NCI-H2196 treated with DMSO at 0.1 percent for 48 hours (cell line): Measurements from ENCODE around the gene GMEB2.
"Not testable (repeated sequence)": the region's sequence is repeated elsewhere in the genome, so short reads cannot be mapped to it uniquely, and the experiment has no call there.

Experiments used
- DNase-seq: peaks from one replicate; lab custom pipeline; 2025; ENCODE audit not compliant: unreplicated experiment; lab: John Stamatoyannopoulos, UW

GMEB2 gene

DNA sequence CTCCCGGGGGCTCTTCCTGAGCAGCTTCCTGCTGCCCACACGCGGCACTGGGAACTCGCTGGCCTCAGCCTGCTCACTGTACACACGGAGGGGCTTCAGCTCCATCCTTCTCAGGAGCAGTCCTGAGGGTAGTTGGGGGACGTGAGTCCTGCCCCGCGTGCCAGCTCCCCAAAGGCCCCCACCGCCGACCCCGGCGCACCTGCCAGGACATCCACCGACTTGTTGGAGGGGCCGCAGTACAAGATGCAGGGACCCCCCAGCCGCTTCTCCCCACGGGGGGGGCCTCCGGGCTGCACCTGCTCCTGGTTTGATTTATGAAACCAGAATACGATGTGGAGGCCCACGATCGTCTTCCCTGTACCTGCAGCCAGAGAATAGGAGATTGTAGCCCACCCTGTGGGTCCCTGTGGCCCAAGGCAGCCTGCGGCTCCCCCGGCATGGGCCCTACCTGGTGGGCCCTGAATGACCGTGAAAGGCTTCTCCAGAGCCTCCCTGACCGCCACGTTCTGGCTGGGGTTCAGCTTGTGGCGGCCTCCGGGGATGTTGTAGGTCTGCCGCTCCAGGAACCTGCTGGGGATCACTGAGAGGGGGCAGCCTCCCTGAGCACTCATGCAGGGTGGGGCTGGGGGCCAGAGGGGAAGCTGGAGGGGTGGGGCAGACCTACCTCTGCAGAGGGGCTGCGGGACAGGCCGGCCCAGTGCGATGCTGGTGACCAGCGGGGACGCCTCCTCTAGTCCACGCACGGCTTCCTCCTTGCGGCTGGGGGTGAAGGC is 65.1 kb downstream of the GMEB2 start:
- no peak for DNase-seq

DNA sequence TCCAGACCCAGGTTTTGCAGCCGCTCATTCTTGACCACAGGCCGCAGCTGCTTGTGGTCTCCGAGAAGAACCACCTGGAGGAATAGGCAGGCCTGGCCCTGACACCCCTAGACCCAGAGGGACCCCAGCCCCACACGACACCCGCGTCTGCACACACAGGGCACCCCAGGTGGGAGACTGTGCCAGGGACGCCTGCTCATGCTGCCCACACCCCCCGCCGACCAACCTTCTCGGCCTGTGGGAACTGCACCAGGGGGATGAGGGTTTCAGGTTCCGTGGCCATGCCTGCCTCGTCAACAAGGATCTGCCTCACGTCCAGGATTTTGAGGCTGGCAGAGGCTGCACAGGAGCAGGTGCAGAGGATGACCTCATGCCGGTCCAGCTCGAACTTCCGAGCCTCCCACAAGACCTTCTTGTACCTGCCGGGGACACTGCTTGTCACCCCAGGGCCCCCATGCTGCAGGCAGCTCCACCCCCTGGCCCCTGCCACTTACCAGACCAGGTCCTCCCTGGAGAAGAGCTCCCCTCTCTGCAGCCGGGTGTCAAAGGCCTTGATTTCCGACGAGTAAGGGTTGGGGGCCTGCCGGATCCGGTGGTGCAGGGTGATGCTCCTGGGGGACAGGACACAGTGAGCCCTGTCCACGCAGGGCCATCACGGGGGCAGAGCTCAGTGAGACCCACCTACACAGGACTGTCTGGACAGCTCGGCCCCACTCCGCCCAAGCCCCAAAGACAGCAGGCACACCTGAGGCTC is 65.9 kb downstream of the GMEB2 start:
- no peak for DNase-seq

DNA sequence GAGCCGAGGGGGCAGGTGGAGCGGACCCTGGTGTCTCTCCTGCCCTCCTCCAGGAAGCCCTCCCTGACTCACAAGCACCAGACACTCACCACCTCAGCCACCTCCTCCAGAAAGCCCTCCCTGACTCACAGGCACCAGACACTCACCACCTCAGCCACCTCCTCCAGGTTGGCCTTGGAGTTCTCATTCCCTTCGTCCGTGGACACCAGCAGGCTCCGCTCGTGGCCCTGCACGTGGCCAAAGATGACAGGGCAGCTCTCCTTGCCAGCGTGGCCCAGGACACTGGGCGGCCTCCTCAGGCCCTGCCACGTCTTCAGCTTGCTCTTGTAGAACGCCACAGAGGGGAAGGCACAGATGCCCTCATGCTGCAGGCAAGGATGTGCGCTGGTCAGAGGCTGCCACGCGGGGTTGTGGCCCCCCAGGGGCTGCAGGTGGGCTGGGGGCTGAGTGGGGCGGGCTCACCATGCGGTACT is 66.5 kb downstream of the GMEB2 start:
- DNase-seq: no peak

DNA sequence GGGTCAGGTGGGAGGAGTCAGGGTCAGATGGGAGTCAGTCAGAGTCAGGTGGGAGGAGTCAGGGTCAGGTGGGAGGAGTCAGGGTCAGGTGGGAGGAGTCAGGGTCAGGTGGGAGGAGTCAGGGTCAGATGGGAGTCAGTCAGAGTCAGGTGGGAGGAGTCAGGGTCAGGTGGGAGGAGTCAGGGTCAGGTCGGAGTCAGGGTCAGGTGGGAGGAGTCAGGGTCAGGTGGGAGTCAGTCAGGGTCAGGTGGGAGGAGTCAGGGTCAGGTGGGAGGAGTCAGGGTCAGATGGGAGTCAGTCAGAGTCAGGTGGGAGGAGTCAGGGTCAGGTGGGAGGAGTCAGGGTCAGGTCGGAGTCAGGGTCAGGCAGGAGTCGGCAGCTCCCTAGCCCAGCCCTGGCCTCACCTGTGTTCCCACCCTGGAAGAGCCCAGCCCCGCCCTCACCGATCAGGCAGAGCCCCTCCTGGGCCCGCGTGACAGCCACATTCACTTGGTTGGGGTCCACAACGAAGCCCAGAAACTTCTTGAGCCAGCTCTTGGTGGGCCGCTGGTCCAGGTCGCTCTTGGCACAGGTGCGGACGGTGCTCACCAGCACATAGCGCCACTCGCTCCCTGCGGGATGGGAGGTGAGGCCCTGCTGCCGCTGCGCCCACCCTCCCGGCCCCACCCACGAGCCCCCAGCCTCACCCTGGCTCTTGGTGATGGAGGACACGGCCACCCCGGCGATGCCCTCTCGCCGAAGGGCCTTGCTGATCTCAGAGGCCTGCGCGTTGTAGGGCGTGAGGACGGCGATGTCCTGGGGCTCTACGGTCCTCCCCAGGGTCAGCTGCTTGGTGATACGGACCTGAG is 67.2 kb downstream of the GMEB2 start:
- not testable (repeated sequence) for DNase-seq

DNA sequence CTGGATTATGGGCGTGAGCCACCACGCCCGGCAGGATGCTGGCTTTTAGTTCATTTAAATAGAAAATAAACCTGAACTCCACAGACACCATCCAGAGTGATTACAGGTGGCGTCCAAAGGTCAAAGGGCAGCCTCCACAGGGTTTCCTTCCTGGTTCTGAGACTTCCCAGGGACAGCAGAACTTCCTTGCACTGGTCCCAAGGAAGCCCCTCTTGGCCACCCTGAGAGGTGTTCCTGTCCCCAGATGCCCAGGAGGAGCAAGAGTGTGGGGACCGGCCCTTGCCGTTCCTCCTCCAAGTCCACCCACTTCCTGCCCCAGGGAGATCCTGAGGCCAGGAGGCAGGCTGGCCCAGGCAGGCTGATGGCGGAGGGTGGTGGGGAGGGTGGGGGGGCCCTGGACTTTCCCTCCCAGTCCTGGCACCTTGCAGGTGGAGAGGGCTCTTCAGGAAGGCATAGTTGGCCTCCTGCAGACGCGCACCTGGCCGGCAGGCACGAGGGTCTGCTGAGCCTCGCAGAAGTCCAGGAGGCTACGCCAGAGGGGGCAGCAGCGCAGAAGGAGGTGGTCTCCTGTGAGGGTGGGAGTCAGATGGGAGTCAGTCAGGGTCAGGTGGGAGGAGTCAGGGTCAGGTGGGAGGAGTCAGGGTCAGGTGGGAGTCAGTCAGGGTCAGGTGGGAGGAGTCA is 68.0 kb downstream of the GMEB2 start:
- no peak for DNase-seq

DNA sequence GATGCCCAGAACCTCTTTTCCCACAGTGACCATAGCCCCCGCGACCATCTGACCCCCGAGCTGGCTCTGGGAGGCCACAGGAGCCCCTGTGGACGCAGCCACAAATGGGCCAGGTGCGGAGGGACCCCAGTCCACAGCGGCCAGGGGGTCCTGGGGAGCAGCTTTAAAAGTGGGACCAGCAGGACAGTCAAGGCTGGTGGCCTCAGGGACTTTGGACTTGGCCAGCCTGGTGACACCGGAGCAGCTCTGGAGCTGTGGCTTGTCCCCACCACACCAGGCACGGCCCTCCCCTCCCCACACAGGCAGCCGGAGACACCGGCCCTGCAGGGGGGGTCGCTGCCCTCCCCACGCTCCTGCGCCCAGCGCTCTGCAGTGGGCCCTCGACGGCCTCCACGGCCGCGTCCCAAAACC is 69.4 kb downstream of the GMEB2 start:
- DNase-seq: no peak

DNA sequence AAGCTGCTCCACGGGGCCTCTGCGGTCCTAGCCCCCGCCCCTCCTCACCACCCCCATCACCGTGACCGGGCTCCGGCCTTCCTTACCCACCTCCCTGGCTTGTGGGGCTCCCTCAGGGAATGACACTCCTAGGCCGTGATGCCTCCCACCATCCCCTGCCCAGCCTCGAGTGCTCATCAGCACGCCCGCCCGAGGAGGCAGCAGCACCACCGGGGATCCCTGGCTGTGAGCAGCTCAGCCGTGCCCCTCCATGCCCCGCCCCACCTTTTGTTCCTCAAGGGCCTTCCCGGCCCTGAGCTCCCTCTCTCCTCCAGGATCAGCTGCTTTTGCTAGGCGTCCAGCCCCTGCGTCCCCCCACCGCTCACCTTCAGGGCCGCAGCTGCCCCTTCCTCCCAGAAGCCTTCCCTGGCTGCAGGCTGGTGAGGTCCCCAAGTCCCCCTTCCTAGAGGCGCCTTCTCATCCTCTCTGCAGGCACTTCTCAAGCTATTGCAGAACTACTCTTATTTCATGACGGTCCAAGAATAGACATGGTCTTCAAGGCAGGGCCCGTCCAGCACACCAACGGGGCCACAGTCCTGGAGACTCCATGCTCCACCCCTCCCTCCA is 69.9 kb downstream of the GMEB2 start:
- no peak for DNase-seq

DNA sequence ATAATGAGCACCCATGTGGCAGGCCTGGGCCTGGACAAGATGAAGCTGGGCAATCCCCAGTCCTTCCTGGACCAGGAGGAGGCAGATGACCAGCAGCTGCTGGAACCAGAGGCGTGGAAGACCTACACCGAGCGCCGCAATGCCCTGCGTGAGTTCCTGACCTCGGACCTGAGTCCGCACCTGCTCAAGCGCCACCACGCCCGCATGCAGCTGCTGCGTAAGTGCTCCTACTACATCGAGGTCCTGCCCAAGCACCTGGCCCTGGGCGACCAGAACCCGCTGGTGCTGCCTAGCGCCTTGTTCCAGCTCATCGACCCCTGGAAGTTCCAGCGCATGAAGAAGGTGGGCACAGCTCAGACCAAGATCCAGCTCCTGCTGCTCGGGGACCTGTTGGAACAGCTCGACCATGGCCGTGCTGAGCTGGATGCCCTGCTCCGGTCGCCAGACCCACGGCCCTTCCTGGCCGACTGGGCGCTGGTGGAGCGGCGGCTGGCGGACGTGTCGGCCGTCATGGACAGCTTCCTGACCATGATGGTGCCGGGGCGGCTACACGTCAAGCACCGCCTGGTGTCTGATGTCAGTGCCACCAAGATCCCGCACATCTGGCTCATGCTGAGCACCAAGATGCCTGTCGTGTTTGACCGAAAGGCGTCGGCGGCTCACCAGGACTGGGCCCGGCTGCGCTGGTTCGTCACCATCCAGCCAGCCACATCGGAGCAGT is 71.1 kb downstream of the GMEB2 start:
- no peak for DNase-seq

DNA sequence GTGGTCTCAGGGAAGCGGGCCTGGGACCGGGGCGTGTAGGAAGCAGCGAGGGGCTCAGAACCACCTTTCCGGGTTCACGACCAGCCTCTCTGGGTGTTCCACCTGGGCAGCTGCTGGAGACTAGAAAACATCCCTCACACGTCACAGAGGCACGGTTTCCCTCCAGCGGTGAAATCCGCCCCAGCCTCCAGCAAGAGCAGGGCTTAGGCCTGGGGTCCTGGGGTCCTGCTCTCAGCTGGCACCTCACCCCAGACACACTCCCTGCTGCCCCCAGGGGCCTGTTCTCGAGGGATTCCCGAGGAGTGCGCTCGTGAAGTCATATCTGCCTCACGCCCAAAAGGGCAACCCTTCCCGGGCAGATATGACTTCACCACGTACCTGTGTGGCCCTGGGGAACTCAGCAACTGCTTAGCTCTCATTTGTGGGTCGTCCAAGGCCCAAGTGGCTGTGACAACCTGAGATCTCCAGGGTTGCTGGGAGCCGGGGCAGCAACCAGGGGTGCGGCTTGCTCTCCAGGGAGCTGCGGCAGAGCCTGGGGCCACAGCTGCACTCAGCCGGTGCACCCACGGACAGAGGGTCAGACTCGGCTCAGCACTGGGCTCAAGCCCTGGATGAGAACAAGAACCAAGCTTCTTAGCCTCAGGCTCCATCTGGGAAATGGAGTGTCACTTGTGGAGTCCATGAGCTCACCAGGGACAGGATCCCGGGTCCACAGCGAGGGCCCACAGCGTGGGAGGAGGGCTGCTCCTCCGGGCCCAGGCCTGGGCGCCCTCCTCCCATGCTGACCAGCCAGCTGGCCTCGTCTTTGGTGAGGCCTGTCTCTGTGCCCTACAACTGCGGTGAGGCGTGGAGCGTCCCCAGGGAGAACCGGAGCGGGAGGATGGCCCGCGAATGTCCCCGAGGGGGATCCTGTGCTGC is 72.3 kb downstream of the GMEB2 start:
- no peak for DNase-seq

DNA sequence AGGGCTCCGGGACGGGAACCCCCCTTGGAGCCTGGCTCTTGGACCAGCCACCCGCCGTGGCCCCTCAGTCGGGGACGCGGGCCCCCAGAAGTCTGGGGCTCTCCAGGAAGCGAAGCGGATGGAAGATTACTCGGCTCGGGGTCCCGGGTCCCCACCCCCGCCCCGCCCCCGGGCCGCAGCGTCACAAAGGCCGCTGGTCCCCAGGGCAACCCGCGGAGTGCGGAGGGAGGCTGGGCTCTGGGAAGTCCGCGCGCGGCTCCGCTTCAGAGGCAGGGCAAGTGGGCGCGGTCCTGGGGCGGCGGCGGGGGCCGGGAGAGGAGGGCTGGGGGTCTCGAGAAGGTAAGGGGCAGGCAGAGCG is 73.0 kb downstream of the GMEB2 start, which contains the start of gene FNDC11:
Gene FNDC11 (plus strand): TSS at position 227 of the 358 bp plus-strand sequence. CDS start 1,505 bp downstream, outside the sequence.
- DNase-seq: no peak

DNA sequence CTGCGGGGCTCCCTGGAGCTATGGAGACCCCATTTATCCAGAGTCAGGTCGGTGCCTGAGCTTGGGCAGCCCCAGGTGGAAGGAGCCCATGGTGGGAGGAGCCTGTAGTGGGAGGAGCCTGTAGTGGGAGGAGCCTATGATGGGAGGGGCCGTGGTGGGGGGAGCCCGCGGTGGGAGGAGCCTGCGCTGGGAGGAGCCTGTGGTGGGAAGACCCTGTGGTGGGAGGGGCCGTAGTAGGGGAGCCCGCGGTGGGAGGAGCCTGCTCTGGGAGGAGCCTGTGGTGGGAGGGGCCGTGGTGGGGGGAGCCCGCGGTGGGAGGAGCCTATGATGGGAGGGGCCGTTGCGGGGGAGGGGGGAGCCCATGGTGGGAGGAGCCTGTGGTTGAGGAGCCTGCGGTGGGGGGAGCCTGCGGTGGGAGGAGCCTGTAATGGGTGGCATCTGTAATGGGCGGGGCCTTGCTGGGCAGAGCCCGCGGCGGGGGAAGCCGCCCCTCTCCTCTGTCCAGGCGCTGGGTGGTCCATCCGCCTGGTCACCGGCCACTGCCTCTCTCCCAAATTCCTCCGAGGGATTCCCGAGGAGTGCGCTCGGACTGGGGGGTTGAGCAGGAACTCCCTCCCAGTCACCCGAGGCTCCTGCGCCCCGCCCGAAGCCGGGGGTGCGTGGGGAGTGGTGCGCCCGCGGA is 73.5 kb downstream of the GMEB2 start:
- DNase-seq: peak; percentile 81

DNA sequence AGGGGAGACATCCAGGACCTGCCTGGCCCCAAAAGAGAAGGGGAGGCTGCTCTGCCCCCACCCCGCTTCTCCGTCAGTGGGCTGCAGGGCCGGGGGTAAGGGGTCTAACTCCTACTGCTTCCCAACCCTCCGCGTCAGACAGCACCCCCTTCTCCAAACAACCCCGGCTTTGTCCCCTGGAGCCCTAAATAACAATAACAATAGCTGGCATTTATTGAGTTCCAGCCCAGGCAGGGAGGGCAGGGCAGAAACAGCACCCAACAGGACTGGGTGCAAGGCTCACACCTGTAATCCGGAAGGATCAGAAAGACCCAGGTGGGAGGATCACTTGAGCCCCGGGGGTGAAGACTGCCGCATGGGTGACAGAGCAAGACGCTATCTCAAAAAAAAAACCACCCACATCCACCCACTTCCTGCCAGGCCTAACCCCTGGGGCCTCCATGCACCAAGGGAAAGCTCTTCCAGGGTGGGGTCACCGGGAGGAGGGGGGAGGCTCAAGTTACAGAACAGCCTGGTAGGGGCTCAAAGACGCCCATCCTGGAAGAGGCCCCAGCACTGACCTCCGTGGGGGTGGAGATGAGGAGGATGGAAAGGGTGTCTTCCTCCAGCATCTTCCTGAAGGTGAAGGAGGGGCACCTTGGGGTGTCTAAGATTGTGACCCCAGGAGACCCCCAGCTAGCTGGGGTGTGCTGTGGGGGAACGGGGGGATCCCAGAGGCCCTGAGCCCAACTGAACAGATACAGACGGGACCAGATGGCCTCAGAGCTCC is 74.2 kb downstream of the GMEB2 start:
- no peak for DNase-seq

DNA sequence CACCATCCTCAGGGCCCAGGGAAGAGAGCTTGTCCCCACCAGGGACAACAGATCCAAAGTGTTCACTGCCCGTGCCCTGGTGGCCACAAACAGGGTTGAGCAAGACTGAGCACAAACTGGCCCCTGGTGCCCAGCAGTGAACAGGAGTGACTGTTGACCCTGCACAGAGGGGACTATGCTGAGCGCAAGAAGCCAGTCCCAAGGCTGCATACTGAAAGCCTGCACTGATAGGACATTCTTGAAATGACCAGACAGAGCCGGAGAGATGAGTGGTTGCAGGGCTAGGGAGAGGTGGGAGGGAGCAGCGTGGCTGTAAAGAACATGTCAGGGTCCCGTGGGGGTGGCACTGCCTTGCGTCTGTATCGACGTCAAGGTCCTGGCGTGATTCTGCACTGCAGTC is 75.8 kb downstream of the GMEB2 start:
- DNase-seq: no peak

DNA sequence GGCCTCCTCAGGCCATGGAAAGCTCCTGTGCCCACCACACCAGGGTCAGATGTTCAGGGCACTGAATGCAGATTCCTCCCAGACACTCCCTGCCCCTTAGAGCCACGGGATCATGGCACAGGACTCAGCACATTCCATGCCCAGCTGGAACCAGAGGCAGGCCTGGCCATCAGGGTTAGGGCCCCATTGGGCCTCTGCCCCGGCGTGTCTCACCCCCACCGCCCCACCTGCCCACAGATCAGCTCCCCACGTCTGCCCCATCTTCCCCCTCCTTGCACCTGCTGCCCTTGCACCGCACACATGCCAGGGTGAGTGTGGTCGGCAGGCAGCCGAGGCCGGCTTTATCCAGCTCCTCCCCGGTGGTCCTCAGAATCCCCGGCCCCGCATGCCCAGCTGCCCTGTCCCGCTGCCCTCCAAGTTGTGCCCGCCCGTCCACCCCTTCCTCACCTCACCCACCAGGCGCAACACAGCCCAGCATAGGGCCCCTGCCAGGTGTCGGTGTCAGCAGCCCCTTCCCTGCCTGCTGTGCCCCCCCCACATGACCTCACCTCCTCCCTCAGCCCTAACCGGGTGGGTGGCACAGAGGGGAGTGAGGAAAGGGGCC is 77.1 kb downstream of the GMEB2 start:
- DNase-seq: no peak

DNA sequence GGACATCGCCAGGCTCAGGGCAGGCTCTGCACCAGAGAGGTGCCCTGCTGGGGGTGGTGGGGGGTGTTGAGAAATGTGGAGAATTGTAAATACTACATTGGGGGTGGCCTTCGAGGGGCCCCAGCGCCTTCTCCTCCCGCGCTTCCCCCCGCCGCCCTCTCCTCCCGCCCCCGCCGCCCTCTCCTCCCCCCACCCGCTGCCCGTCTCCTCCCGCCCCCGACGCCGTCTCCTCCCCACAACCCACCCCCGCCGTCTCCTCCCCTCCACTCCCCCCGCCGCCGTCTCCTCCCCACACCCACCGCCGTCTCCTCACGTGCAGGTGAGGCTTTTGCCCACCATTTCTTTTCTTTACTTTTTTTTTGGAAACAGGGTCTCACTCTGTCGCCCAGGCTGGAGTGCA is 77.9 kb downstream of the GMEB2 start:
- no peak for DNase-seq

DNA sequence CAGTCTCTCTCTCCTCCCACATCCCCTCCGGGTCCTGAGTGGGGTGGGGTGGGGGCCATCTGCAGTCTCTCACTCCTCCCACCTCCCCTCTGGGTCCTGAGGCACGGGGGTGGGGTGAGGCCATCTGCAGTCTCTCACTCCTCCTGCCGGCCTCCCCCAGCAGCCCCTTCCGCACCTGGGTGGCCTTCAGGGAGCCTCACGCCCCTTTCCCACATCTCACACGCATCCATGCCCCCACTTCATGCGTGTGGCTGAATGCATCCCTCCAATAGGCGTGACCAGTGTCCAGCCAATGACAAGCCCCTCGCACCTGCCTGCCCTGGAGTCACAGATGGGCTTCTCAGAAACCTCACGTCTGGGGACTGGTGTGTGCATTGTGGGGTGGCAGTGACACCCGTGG is 78.4 kb downstream of the GMEB2 start:
- no peak for DNase-seq
